SHP77 treated with DMSO at 0.1 percent for 48 hours (cell line): ENCODE measurements around the gene KIF26A.

Experiments
- DNase-seq: peaks from one replicate; lab custom pipeline; 2025; lab: John Stamatoyannopoulos, UW

The KIF26A gene

DNA sequence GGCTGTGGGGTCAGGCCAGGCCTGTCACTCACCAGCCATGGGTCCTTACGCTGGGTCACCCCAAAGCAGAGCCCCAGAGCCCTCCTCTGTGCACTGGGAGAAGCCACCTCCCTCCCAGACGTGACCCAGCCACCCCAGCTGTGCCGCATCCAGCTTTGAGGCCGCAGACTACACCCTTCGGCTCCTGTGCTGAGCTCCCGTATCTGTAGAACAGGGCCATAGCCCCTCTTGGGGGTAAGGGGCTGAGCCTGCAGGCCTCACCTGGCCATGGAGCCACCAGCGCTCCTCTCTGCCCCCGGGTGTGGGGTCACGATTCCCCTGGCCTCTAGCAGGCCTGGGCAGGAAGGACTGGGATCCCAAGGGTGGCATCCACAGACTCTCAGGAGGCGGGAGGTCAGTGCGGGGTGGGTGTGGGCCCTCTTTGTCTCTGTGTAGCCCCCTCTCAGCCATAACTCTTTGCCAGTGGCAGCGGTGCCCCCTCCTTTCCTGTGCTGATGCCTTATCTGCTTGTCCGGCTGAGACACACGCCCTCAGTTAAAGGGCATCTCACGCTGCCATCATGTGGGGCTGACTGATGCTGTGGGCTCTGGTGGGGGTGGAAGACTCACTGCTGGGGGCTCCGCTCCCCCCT lies 36.6 kb upstream of the KIF26A start:
- no peak for DNase-seq

DNA sequence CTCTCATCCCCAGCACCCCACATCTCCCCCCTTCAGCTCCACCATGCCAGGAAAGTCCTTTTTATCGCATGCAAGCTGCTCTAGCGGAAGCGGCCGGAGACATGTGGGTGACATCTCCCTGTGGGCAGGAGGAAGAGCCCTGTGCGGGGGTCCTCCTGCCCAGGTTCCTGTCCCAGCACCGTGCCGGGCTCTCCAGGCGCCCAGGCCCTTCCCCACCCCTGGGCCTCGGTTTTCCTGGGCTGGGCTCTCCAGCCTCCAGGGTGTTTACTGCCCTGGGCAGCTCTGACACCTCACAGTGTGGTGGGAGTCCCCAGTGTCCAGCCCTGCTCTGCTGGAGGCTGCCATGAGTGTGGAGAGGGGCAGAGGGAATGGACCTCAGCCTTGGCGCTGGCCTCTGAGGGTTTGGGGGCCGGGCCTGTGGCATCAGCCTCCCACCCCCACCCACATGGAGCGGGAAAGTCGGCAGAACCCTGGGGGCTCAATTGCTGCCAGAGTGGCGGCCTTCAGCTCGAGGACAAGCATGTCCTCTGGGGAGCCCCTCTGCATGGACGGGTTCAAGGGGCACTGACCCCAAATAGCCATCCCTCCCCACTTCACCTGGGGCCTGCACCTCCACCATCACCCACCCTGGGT lies 36.0 kb upstream of the KIF26A start:
- DNase-seq = no peak

- DNase-seq = no peak
Observed at GRCh38 chr14:104103061-104103445, 35.3 kb upstream of the KIF26A start.

DNA sequence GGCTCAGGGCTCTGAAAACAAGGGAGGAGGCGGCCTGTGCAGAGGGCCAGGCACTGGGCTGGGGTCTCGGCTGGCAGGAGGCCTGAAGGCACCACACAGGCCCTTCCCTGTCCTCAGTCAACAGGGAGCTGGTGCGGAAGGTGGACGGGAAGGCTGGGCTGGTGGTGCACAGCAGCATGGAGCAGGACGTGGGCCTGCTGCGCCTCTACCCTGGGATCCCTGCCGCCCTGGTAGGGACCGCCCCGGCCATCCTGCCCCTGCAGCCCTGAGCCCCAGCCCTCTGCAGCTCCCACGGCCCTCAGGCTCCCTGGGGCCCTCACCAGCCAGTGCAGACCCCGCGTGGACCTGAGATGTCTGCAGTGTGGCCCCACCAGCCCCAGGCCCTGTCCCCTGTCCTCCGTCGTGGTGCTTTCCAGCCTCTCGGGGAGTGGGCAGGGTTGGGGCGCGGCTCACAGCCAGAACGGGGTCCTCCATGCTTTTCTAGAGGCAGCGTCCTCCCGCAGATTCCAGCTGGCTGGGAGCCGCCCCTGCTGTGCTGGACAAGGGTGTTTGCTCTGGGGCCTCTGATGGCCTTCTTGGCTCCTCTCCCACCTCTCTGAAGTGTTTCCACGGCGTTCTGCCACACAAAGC lies 34.8 kb upstream of the KIF26A start:
- no peak for DNase-seq

- no peak for DNase-seq
Observed at GRCh38 chr14:104104076-104104901, 34.1 kb upstream of the KIF26A start.

DNA sequence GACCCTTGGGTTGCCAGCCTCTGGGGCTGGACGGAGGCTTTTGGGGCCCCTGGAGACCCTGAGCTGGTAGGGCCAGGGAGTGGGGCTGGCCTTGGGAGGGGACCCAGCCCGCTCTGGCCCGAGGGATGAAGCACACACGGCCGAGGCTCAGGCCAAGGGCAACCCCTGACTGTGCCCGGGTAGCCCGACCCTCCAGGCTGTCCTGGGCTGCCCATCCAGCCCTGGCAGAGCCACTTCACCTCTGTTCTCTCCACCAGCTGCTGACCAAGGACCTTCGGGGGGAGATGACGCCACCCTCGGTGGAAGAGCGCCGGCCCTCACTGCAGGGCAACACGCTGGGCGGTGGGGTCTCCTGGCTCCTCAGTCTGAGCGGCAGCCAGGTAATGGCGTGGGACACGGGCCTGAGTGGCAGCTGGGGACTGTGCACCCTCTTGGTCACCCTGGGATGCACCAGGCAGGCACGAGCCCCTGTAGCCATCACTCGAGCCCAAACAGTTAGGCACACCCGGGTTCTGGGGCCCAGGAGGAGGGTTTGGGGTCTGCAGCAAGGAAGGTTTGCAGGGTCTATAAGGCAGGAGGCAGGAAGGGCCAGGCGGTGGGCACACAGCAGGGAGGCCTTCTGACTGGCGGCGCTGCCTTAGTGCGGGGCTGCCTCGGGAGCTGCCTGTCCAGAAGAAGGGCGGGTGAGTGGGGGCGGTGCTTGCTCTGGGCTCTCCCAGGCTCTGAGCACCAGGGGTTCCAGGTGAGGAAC lies 33.1 kb upstream of the KIF26A start:
- DNase-seq = no peak

GRCh38 chr14:104105822-104106470 lies 32.4 kb upstream of the KIF26A start:
- no peak for DNase-seq

DNA sequence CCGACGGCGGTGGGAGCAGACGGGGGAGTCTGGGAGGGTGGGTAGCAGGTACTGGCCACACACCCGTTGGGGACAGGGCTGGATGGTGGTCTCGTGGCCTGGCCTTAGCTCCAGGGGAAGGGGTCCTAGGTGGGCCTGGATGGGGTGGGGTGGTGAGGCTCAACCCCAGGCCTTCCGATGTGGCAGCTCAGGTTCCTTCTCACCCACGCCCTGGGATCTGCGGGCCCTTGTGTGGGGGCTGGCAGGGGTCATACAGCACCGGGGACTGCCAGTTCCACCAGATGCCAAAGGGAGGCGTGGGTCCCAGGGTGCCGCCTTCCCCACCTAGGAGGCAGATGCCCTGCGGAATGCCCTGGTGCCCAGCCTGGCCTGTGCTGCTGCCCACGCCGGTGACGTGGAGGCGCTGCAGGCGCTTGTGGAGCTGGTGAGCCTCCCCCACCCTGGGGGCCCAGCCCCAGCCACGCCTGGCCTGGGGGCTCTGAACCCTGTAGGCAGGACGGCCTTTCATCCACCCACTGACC lies 31.9 kb upstream of the KIF26A start:
- DNase-seq = no peak

GRCh38 chr14:104107101-104107581 lies 31.2 kb upstream of the KIF26A start:
- DNase-seq = no peak

DNA sequence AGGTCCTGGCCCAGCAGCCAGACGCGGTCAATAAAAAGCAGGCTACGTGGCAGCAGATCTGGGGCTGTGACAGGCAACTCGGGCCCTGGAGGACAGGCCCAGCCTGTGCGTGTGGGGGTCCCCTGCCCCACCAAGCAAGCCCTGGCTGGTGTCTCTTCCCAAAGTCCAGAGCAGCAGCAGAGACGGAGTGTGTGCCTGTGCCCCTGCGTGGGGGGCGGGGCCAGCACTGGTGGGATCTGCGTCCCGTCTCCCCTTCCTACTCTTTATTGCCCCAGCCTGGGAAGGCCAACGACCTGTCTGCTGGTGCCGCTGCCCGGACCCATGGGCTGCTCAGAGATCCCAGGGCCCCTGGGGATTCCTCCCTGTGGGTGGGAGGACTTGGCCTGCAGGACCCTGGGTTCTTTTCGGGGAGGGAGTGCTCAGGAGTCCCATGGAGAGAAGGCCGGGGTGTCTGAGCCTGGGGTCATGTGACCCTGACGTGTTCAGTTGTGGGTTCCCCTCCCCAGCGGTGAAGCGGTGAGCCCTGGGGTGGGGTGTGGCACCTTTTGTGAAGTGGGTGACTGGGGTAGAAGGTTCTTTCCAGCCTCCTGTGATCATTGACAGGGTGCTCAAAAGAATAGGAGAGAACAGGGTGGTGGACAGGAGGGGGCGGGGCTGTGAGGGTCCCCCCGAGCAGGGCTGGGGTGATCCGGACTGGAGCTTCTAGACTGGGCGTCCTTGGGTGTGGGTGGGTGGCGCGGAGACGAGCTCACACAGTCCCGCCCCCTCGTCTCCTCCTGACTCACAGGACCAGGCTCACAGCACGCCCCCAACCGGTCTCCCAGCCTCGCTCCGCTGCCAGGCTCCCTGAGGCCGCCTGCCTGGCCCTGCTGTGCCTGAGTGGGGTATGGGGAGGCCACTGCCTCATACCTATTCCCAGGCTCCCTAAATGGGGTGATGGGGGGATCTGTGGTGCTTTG lies 30.5 kb upstream of the KIF26A start:
- DNase-seq = no peak

GRCh38 chr14:104108570-104109541 lies 29.5 kb upstream of the KIF26A start:
- no peak for DNase-seq

GRCh38 chr14:104109731-104110361 lies 28.5 kb upstream of the KIF26A start:
- no peak for DNase-seq

- no peak for DNase-seq
Observed at GRCh38 chr14:104110491-104111209, 27.7 kb upstream of the KIF26A start.

DNA sequence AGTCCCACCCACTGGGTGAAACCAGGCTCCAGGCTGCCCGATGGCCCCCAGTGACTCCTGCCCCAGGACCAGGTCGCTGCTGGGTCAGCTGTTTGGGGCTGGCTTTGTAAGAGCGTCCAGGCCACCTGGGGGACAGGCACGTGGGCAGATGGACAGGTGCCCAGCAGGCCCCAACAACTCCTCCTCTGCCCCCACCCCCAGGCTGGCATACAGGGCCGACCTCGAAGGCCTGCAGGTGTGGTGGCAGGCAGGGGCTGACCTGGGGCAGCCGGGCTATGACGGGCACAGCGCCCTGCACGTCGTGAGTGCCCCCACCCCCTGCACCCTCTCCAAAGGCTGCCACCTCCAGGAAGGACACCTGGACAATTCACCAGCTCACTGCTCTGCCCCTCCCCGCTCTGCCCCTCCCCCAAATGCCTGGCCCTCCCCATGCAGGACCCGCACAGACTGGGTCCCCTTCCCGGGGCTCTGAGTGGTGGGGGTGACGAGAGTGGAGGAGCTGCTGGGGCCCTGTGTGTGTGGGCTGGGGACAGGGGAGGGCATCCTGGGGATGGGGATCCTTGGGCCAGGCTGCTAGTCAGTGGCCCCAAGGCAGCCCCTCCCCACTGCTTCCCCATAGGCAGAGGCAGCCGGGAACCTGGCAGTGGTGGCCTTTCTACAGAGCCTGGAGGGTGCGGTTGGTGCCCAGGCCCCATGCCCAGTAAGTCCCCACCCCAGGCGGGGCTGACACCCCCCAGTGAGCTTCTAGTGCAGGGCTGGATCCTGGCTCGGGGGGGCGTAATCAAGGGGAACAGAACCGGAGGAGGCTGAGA lies 26.9 kb upstream of the KIF26A start:
- no peak for DNase-seq

GRCh38 chr14:104112113-104112505 lies 26.3 kb upstream of the KIF26A start:
- DNase-seq = no peak
